Endodermal cell (in vitro differentiated cells): ENCODE measurements around the gene SRP9. TPM values are rescaled to one million over a fixed set of nuclear protein-coding genes. Genes with fewer than 3 reads are reported as not detected.
A peak's percentile ranks its signal among the peaks of the same experiment; 100 is the strongest.

Experiments
- DNase-seq: peaks from one replicate; pipeline ENCODE4 v3.0.0-alpha.2; 2017
- H3K27ac ChIP-seq: 2 replicates; pipeline ENCODE4 v1.5.1; 2013; ENCODE audit warnings: mild to moderate bottlenecking, low read depth, low read length, moderate library complexity
- H3K27me3 ChIP-seq: 2 replicates; pipeline ENCODE4 v1.6.1; 2013; ENCODE audit warnings: mild to moderate bottlenecking, low read length, moderate library complexity; ENCODE audit not compliant: insufficient read depth, control insufficient read depth, poor library complexity, severe bottlenecking
- H3K36me3 ChIP-seq: 2 replicates; pipeline ENCODE4 v1.7.0; 2013; ENCODE audit warnings: mild to moderate bottlenecking, low read length, moderate library complexity; ENCODE audit not compliant: control insufficient read depth, insufficient read depth
- H3K4me1 ChIP-seq: one replicate; pipeline ENCODE4 v1.7.0; 2013; ENCODE audit warnings: low read length; ENCODE audit not compliant: control insufficient read depth, insufficient read depth
- H3K4me3 ChIP-seq: 2 replicates; pipeline ENCODE4 v1.5.1; 2013; ENCODE audit warnings: mild to moderate bottlenecking, low read length, moderate library complexity
- H3K9ac ChIP-seq: 2 replicates; pipeline ENCODE4 v1.6.1; 2013; ENCODE audit warnings: mild to moderate bottlenecking, low read length, moderate library complexity; ENCODE audit not compliant: poor library complexity, severe bottlenecking; ENCODE audit errors: extremely low read depth
- H3K9me3 ChIP-seq: 2 replicates; pipeline ENCODE4 v1.6.1; 2013; ENCODE audit warnings: mild to moderate bottlenecking, low read length, moderate library complexity; ENCODE audit not compliant: control insufficient read depth
- H3K27ac Mint-ChIP-seq: 2 replicates; pipeline ENCODE4 v1.8.0; 2020; ENCODE audit warnings: mixed read lengths
- H3K27me3 Mint-ChIP-seq: 2 replicates; pipeline ENCODE4 v1.8.0; 2021; ENCODE audit warnings: mild to moderate bottlenecking, mixed read lengths; ENCODE audit not compliant: insufficient read depth
- H3K36me3 Mint-ChIP-seq: 2 replicates; pipeline ENCODE4 v1.8.0; 2020; ENCODE audit warnings: low read depth, mixed read lengths
- H3K4me1 Mint-ChIP-seq: 2 replicates; pipeline ENCODE4 v1.8.0; 2020; ENCODE audit warnings: mixed read lengths
- H3K4me3 Mint-ChIP-seq: 2 replicates; pipeline ENCODE4 v1.8.0; 2020; ENCODE audit warnings: mild to moderate bottlenecking, moderate library complexity, mixed read lengths
- H3K9me3 Mint-ChIP-seq: 2 replicates; pipeline ENCODE4 v1.8.0; 2020; ENCODE audit warnings: mild to moderate bottlenecking, mixed read lengths
- CTCF ChIP-seq: fragments of 200-600 bp; sonication (generic); conservative IDR thresholded peaks from 2 replicates; pipeline ENCODE4 v1.5.0; 2021; ENCODE audit warnings: antibody characterized with exemption, mild to moderate bottlenecking
- WGBS, 2 experiments: methylation state at CpG; one replicate each; pipeline versions ENCODE4 v1.1.5 to v1.1.7; 2013; ENCODE audit warnings: missing lambda C conversion rate in 2 of 2, mixed read lengths in 1 of 2; ENCODE audit not compliant: insufficient coverage in 1 of 2, insufficient read length in 1 of 2; 5-methylcytosine and 5-hydroxymethylcytosine counted together
- total RNA-seq, 2 donors: library from RNA; stranded (reverse); fragmentation: NEBNext Ultra II Directional in 1 of 2; extraction: Animal tissue kit (Norgen Biotek cat#: 25700) in 1 of 2; gene quantifications; 2 replicates in 1 of 2; 3 replicates in 1 of 2; pipeline ENCODE4 v1.2.1, GENCODE V29; 2021

Gene SRP9
- total RNA-seq, 2 donors from 2014 or later, result 286 to 319 TPM

GRCh38 chr1:225825078-225825477, 47.5 kb downstream of the SRP9 start:
- Histone ChIP-seq H3K36me3 (peaks cover 44% of the 10 kb centered on the region), H3K4me1 (peaks cover 15% of the 10 kb centered on the region), H3K9me3 (no peaks in the 10 kb centered on the region), H3K4me3 (no peak overlapping the region), H3K27ac (no peak overlapping the region), H3K9ac (no peak overlapping the region), H3K27me3 (no peaks in the 10 kb centered on the region)
- WGBS, 2 experiments, result 83 to 89% methylated on average over 2 to 6 of the region's 6 CpGs
- TF ChIP-seq CTCF, result no peak
- peaks cover 30% of the 10 kb centered on the region for H3K4me1 Mint-ChIP-seq
- H3K36me3 Mint-ChIP-seq, result peaks cover 30% of the 10 kb centered on the region
- no peak overlapping the region for H3K4me3 Mint-ChIP-seq
- no peaks in the 10 kb centered on the region for H3K9me3 Mint-ChIP-seq
- H3K27me3 Mint-ChIP-seq, result no peaks in the 10 kb centered on the region
- DNase-seq, result no peak
- H3K27ac Mint-ChIP-seq, result no peak overlapping the region

GRCh38 chr1:225825607-225826007, 48.0 kb downstream of the SRP9 start:
- H3K27ac ChIP-seq, result no peak overlapping the region
- H3K27me3 ChIP-seq, result no peaks in the 10 kb centered on the region
- no peak for DNase-seq
- Mint-ChIP-seq H3K27me3 (no peaks in the 10 kb centered on the region), H3K9me3 (no peaks in the 10 kb centered on the region), H3K36me3 (peaks cover 26% of the 10 kb centered on the region), H3K4me3 (no peak overlapping the region), H3K27ac (no peak overlapping the region), H3K4me1 (peaks cover 30% of the 10 kb centered on the region)
- H3K9me3 ChIP-seq, result no peaks in the 10 kb centered on the region
- no peak overlapping the region for H3K4me3 ChIP-seq
- no peak overlapping the region for H3K9ac ChIP-seq
- H3K4me1 ChIP-seq, result peaks cover 15% of the 10 kb centered on the region
- 82 to 87% methylated on average over 6 to 7 of the region's 7 CpGs for WGBS, 2 experiments
- H3K36me3 ChIP-seq, result peaks cover 47% of the 10 kb centered on the region
- TF ChIP-seq CTCF, result no peak

GRCh38 chr1:225827076-225827475, 49.5 kb downstream of the SRP9 start:
- Mint-ChIP-seq H3K27ac (no peak overlapping the region), H3K9me3 (no peaks in the 10 kb centered on the region), H3K4me1 (peaks cover 24% of the 10 kb centered on the region), H3K27me3 (no peaks in the 10 kb centered on the region), H3K36me3 (peaks cover 30% of the 10 kb centered on the region), H3K4me3 (no peak overlapping the region)
- H3K27ac ChIP-seq, result no peak overlapping the region
- no peak overlapping the region for H3K9ac ChIP-seq
- no peak overlapping the region for H3K4me3 ChIP-seq
- no peaks in the 10 kb centered on the region for H3K27me3 ChIP-seq
- peak; percentile 43 for DNase-seq
- peaks cover 49% of the 10 kb centered on the region for H3K36me3 ChIP-seq
- TF ChIP-seq CTCF, result no peak
- H3K9me3 ChIP-seq, result no peaks in the 10 kb centered on the region
- 86 to 87% methylated on average over 8 of the region's 8 CpGs for WGBS, 2 experiments
- peaks cover 15% of the 10 kb centered on the region for H3K4me1 ChIP-seq
